IMR-90 (cell line): ENCODE results near the gene DNAJC17.

ENCODE experiments used
- BHLHE40 ChIP-seq: fragments of 150-350 bp; IDR thresholded peaks from 2 replicates; pipeline ENCODE4 v1.6.1; 2016; ENCODE audit warnings: mild to moderate bottlenecking, low read depth, low read length
- CEBPB ChIP-seq: IDR thresholded peaks from 2 replicates; pipeline ENCODE4 v1.6.1; 2012; ENCODE audit warnings: low read depth, low read length, improper control_type of control experiment
- CHD1 ChIP-seq: IDR thresholded peaks from 2 replicates; pipeline ENCODE4 v1.6.1; 2012; ENCODE audit warnings: low read depth, low read length, improper control_type of control experiment
- CTCF ChIP-seq: conservative IDR thresholded peaks from 2 replicates; pipeline ENCODE4 v1.5.1; 2012; ENCODE audit warnings: mild to moderate bottlenecking, low read depth, low read length, improper control_type of control experiment
- ELK1 ChIP-seq: fragments of 150-350 bp; IDR thresholded peaks from 2 replicates; pipeline ENCODE4 v1.6.1; 2016; ENCODE audit warnings: low read depth, mild to moderate bottlenecking, low read length, moderate library complexity, borderline replicate concordance
- FOS ChIP-seq: fragments of 150-350 bp; IDR thresholded peaks from 2 replicates; pipeline ENCODE4 v1.6.1; 2016; ENCODE audit warnings: low read depth, low read length
- MAFK ChIP-seq: IDR thresholded peaks from 2 replicates; pipeline ENCODE4 v1.6.1; 2012; ENCODE audit warnings: low read depth, low read length, improper control_type of control experiment
- NFE2L2 ChIP-seq: fragments of 150-350 bp; IDR thresholded peaks from 2 replicates; pipeline ENCODE4 v1.6.1; 2016; ENCODE audit warnings: low read depth, mild to moderate bottlenecking, low read length
- POLR2A ChIP-seq: IDR thresholded peaks from 2 replicates; pipeline ENCODE4 v1.6.1; 2012; ENCODE audit warnings: mild to moderate bottlenecking, low read depth, low read length
- RAD21 ChIP-seq: IDR thresholded peaks from 2 replicates; pipeline ENCODE4 v1.6.1; 2012; ENCODE audit warnings: low read length, improper control_type of control experiment
- RFX5 ChIP-seq: IDR thresholded peaks from 2 replicates; pipeline ENCODE4 v1.8.0; 2012; ENCODE audit warnings: low read depth, mild to moderate bottlenecking, low read length, moderate library complexity
- SMC3 ChIP-seq: fragments of 150-350 bp; IDR thresholded peaks from 2 replicates; pipeline ENCODE4 v1.6.1; 2016; ENCODE audit warnings: low read depth, mild to moderate bottlenecking, antibody characterized with exemption, low read length, moderate library complexity
- USF2 ChIP-seq: fragments of 150-350 bp; IDR thresholded peaks from 2 replicates; pipeline ENCODE4 v1.6.1; 2017; ENCODE audit warnings: mild to moderate bottlenecking, antibody characterized with exemption, low read length, low read depth

- TF ChIP-seq CTCF: no peak
- TF ChIP-seq BHLHE40: no peak
- TF ChIP-seq USF2: no peak
- no peak for TF ChIP-seq SMC3
- no peak for TF ChIP-seq POLR2A
- TF ChIP-seq MAFK: no peak
- no peak for TF ChIP-seq FOS
- no peak for TF ChIP-seq NFE2L2
- no peak for TF ChIP-seq RFX5
- no peak for TF ChIP-seq ELK1
- TF ChIP-seq RAD21: no peak
- no peak for TF ChIP-seq CHD1
- TF ChIP-seq CEBPB: no peak
Measured at GRCh38 chr15:40796041-40796440, 11.2 kb downstream of the DNAJC17 start.
